ENCODE measurements around the gene KRTAP24-1.
A peak's percentile ranks its signal among the peaks of the same experiment; 100 is the strongest.

KRTAP24-1 gene

DNA sequence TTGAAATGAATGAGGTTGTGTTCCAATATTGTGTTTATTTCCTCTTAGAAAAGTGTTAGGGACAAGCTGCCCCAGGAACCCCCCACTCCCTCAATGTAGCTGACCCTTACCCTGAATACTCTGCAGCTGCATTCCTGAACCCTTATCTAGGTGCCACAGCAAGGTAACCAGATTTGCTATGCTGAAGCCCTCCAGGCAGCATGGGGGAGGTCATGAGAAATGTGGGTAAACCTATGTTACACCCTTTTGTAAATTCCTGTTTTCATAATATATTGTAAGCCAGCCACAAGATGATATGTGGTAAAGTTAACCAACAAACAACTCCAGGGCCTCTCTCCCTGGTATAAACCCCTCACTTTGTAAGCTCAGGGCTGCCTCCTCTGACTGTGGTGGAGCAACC lies 39.1 kb downstream of the KRTAP24-1 start:
- TF ChIP-seq, protein P1, sequence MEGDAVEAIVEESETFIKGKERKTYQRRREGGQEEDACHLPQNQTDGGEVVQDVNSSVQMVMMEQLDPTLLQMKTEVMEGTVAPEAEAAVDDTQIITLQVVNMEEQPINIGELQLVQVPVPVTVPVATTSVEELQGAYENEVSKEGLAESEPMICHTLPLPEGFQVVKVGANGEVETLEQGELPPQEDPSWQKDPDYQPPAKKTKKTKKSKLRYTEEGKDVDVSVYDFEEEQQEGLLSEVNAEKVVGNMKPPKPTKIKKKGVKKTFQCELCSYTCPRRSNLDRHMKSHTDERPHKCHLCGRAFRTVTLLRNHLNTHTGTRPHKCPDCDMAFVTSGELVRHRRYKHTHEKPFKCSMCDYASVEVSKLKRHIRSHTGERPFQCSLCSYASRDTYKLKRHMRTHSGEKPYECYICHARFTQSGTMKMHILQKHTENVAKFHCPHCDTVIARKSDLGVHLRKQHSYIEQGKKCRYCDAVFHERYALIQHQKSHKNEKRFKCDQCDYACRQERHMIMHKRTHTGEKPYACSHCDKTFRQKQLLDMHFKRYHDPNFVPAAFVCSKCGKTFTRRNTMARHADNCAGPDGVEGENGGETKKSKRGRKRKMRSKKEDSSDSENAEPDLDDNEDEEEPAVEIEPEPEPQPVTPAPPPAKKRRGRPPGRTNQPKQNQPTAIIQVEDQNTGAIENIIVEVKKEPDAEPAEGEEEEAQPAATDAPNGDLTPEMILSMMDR (conservative IDR thresholded peaks at IDR 0.05; ENCODE audit: low read depth) = no peak
- no peak for DNase-seq (ENCODE audit: low spot score)
- CTCF ChIA-PET = no interaction called here

GRCh38 chr21:30240661-30241060 lies 42.1 kb downstream of the KRTAP24-1 start:
- ChIA-PET CTCF (interaction anchor here (1.1 kb wide), 1 partner anchor 196 kb away, joined by 4 read pairs; no protein-coding TSS in a partner anchor), POLR2A (ENCODE audit: low non-redundant PET) (no interaction called here)
- TF ChIP-seq, protein P1 (conservative IDR thresholded peaks at IDR 0.05; ENCODE audit: low read depth) = no peak
- no peak for DNase-seq (ENCODE audit: low spot score)
- no peak overlapping the region for H3K27ac ChIP-seq

More for the DNA sequence above, 39.1 kb downstream of the KRTAP24-1 start:
- POLR2A ChIA-PET (ENCODE audit: low non-redundant PET) = no interaction called here
- H3K27ac ChIP-seq = no peak overlapping the region

DNA sequence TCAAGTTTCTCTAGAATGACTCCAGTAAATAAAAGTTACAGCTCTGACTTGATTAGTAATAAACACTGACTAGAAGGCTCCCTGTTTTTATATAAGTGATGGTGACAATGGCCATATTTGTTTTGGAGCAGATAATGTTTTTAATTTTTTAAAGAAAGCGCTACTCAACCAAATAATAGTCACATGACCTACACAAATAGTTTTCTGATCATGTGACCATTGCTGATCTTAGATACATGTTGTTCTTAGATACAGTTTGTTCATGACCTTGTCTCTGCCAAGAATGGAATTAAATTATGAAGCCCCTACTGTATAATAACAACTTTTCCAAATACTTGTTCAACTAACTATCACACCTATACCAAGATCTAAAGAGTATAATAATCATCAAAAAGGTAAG lies 44.6 kb downstream of the KRTAP24-1 start:
- CTCF ChIA-PET = no interaction called here
- no peak overlapping the region for H3K27ac ChIP-seq
- TF ChIP-seq, protein P1 (conservative IDR thresholded peaks at IDR 0.05; ENCODE audit: low read depth) = no peak
- POLR2A ChIA-PET (ENCODE audit: low non-redundant PET) = no interaction called here
- DNase-seq (ENCODE audit: low spot score) = no peak

DNA sequence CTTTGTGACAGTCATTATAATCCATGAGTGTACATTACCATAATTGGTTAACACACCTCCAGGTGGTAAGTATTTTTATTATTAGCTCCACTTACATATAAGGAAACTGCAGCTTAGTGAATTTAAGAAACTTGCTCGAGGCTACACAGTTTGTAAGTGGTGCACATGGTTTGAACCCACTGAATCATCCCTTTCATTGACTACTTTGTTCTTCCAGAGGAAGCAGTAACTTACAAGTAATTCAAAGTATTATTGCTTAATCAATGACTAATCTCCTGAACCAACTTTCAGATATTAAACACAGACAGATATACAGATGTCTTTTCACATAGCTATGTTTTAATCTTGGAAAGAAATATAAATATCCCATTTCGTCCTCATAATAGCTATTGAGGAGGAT lies 48.1 kb downstream of the KRTAP24-1 start:
- ChIA-PET CTCF (interaction anchor here (0.9 kb wide), 1 partner anchor 11 kb away, joined by 3 read pairs; no protein-coding TSS in a partner anchor), POLR2A (ENCODE audit: low non-redundant PET) (no interaction called here)
- H3K27ac ChIP-seq = no peak overlapping the region
- TF ChIP-seq, protein P1 (conservative IDR thresholded peaks at IDR 0.05; ENCODE audit: low read depth) = no peak
- DNase-seq (ENCODE audit: low spot score) = peak; percentile 48

DNA sequence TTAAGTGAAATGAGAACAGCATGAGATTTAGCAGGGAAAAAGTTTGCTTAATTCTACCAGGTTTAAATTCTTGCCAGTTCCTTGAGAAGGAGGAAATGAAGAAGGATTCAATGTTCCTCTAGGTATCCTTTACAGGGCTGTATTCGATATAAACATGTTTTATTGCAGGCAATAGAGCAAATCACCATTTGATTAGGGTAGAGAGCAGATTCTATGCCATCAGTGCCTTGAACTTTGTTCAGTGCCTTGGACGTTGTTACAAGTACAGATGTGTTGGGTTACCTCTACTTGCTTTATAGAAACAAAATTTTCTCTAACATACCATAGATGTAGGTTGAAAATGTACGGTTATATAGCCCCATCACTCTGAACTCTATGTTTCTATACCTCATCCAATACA lies 48.7 kb downstream of the KRTAP24-1 start:
- ChIA-PET POLR2A (ENCODE audit: low non-redundant PET) (no interaction called here), CTCF (no interaction called here)
- H3K27ac ChIP-seq = no peak overlapping the region
- TF ChIP-seq, protein P1 (conservative IDR thresholded peaks at IDR 0.05; ENCODE audit: low read depth) = no peak
- DNase-seq (ENCODE audit: low spot score) = no peak

DNA sequence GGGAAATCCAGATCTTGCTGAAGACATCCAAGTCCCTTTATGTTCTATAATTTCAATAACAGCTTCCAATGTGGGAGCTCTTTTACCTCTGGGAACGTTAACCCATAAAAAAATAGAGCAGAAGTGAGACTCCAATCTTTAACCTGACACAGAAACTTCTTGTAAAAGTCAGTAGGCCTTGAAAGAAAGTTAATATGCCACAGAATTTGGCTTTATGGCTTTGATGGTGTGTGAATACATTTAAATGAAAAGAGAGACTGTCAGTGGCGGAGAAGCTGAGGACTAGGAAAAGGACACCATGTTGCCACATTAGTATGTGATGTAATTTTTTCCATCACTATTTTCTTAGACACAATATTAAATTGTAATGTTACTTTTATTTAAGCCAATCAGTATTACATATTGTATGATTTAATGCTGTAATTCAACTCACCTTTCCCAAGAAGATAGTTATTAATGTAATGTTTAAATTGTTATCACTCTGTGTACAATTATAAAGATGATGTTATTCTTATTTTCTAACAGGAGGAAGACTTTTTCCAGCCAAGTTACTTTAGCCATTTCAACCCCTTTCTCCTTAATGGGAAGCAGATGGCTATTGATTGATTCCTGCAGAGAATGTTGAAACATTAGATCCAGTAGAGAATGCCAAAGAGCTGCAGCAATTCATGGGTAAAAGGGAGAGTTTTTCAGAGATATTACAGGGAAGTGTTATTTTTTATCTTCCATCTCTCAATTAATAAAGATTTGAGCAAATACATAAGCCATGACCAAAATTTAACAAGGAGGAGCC lies 49.3 kb downstream of the KRTAP24-1 start:
- TF ChIP-seq, protein P1 (conservative IDR thresholded peaks at IDR 0.05; ENCODE audit: low read depth) = no peak
- ChIA-PET CTCF (interaction anchor here (0.6 to 0.7 kb wide), 2 partner anchors 94 to 498 kb away, joined by 3 to 4 read pairs; no protein-coding TSS in a partner anchor), POLR2A (ENCODE audit: low non-redundant PET) (no interaction called here)
- no peak for DNase-seq (ENCODE audit: low spot score)
- H3K27ac ChIP-seq = no peak overlapping the region

All from RWPE1 (cell line).